Measurements from ENCODE around the gene HMX3. TPM values are rescaled to one million over a fixed set of nuclear protein-coding genes. Genes with fewer than 3 reads are reported as not detected.

HMX3 gene
- total RNA-seq, 1 experiment from 2014 or later = not detected

DNA sequence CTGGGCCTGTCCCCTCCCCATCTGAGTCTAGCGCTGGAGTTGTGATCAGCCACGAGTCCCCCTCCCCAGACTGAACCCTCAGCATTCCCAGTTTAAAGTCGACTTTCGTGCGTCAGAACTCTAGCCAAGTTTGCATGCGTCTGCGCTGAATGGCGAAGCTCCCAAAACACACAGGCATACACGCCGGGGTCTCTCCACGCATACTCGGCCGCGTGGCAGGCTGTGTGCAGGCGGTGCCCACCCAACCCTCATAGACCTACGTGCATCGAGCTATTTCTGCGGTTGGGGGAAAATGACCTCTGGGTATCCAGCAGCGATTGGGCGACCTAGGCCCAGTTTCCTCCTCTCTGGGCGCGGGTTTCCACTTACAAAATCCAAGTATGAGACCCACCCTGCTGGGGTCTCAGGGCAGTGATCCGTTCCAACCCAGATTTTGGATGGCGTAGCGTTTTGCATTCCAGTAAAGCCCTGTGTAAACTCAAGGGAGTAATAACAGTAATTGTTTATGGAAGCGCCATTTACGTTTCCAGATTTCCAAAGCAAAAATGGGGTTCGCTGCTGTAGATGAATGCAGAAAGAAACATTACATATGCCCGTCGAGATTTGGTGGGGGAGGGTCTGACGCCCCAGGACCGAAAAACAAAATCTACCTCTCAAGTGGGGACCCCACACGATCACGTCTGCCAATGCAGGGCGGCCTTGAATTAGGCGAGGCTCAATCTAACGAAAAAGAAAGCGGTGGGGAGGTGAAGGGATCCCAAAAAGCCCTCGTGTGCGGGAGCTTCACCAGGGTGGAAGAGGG is 2.0 kb upstream of the HMX3 start:
- no peak for DNase-seq (ENCODE audit: low read depth)

DNA sequence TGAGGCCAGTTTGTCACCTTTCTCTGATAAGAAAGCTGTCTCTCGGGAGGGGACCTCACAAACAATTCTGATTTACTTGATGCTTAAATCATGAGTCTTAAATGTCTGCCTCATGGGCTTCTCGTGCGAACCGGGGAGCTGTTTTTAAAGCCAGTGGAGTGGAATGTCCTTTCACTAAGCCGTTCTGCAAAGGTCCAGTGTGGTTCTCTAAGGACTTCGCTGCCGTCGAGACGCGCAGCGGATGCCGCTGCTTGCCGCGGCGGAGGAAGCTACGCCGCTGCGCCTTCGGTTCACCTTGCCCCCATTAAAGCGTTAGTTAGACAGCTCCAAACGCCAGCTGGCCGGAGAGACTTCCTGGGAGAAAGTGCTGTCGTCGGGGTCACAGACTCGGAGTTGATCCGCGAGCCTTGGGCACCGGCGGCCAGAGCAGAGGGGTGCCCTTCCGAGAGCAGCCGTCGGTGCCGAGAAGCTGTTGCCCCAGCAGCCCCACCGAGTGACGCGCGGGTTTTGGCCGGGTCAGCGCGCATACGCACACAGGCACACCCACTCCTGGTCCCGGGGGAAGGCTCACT is 1.3 kb upstream of the HMX3 start:
- no peak for DNase-seq (ENCODE audit: low read depth)

DNA sequence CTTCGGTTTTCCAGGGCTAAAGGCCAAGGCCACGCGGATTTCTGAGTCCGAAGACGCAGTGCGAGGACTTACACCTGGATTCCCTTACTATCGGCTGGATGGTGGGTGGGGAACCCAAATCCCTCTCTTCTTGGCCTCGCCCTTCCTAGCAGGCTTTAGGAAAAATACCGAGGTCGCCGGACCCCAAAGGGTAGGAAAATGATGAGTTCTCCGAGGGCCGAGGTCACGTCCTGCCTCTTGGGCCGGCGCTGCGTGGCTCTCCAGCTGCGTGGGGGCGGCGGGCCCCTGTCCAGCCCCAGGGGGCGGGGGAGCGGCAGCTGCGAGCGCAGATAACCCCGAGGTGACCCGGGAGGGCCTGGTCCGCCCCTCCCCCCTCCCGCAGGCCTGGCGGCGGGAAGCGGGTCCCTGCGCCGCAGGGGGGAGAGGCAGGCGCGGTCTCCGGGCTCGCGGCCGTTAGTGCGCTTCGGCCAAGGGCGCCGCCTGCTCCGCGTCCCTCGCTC is 805 bp upstream of the HMX3 start:
- no peak for DNase-seq (ENCODE audit: low read depth)

DNA sequence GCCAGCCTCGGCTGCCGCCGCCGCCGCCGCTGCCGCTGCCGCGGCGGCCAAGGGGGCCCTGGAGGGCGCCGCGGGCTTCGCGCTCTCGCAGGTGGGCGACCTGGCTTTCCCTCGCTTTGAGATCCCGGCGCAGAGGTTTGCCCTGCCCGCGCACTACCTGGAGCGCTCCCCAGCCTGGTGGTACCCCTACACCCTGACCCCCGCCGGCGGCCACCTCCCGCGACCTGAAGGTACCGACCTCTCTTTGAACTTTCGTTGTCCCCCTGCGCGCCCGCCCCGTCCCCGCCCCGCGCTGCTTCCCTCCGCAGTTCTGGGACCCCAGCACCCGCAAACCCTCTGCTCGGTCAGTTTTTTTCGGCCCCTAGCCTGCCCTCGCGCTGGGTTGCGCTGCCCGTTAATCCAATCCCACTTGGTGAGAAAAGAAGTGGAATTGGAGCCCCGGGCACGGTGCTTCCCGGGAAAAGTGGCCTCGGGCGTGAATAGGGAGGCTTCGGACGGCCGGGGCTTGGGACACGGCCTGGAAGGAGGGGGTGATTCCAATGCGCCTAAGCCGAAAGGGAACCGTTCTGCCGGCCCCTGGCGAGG is 543 bp downstream of the HMX3 start:
- no peak for DNase-seq (ENCODE audit: low read depth)

DNA sequence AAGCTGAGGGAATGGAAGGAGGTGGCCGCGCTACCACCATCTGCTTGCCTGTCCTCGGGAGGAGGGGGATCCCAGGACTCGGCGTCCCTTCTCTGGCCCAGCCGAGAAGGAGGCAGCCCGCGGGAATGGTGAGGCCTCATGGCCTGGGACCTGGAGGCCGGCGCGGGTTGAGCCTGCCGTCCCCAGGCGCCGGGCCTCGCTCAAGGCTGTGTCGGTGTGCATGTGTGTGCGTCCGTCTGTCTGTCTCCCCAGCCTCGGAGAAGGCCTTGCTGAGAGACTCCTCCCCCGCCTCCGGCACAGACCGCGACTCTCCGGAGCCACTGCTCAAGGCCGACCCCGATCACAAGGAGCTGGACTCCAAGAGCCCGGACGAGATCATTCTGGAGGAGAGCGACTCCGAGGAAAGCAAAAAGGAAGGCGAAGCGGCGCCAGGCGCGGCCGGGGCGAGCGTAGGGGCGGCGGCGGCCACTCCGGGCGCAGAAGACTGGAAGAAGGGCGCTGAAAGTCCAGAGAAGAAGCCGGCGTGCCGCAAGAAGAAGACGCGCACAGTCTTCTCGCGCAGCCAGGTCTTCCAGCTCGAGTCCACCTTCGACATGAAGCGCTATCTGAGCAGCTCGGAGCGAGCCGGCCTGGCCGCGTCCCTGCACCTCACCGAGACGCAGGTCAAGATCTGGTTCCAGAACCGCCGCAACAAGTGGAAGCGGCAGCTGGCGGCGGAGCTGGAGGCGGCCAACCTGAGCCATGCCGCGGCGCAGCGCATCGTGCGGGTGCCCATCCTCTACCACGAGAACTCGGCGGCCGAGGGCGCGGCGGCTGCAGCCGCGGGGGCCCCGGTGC is 1.3 kb downstream of the HMX3 start:
- DNase-seq (ENCODE audit: low read depth) = no peak

DNA sequence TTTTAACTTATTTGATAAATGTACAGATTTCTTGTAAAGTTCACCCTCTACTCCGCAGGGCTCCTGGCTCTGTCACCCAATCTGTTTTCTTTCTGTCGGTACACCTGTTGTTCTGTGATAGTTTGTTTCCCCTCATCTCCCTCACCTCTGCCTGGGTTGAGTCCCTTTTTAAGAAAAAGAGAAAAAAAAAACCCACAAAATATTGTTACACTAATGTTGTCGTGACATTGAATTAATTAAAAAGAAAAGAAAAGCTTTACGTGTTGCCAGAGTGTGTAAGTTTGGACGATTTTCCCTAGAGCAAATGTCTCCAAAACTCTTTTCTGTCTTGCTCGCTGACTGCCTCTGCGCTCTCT is 3.4 kb downstream of the HMX3 start:
- no peak for DNase-seq (ENCODE audit: low read depth)

DNA sequence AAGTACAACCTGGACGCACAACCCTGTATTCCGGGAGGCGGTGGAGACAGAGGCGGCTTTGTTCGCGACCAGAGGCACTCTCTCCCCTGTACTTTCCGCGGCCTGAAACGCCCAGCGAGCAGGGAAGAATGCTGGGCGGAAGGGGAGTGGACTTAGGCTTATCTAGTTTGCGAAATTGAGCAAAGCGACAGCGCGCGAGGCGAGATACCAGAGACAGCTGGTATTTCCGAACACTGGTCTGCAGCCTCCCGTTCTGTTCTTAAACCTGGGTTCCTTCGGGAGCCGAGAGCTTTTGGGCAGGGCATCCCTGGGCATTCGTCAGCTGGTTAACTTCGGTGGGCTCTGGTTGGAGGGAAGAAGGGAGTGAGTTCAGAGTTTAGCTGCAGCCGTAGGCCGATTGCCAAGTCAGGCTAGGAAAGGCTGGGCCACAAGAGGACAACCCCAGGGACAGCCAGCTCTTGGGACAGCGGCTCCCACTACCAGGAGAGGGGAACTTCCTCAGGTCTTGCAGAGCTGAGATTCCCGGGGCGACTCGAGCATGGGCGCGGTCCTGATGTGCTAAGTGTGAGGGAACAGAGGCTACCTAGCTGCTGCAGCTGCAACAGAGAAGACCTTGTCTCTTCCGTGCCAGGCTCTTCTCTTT is 3.9 kb downstream of the HMX3 start:
- DNase-seq (ENCODE audit: low read depth) = no peak

DNA sequence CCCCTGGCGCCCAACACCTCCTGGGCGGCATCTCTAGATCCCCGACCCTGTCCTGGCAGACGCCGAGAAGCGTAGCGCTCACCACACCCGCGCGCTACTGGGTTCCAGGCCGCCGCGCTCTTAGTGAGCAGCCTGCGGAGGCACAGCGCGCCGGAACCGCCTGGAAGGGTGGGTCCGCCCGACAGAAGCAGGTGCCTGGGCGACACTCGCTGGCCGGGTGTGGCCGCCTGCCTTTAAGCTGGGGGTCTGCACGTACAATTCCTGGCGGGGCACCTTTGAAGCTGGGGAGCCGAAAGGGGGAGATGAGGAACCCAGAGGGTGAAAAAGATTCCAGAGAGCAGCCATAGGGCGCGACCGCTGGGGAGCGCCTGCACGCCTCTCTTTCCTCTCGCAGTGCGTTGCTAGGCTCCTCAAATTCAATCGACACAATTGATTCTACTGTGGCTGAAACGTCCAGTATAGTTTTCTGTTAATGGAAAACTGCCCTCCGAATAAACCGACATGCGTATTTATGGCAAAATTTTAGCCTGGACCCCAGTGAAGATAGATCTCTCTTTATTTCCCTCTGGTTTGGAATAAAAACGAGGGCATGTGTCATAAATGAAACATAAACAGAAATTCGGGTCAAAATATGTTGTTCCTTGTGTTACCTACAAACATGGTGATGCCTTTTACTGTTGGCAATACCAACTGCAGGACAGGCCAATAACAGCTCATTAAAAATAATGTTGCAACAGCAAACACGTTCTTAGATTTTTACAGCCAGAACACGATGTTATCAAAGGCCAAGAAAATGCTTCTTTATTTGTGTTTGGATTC is 4.6 kb downstream of the HMX3 start:
- DNase-seq (ENCODE audit: low read depth) = no peak

DNA sequence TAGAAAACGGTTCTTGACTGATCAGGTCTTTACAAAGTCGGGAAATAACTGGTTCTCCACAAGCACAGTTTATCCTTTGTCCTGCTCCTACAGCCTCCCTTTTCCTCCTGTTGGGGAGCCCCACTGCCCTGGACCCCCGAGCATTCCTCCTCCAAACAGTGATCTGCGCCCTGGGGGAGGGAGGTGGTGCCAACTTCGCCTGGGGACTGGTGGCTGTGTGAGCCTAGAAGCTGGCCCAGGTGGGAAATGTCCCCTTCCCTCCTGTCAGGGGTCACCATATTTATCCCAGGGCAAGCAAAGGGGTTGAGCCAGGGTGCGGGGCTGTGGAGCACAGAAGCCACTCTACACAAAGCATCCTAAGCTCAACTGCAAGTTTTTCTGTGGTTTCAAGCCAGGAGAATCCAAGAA is 5.2 kb downstream of the HMX3 start:
- no peak for DNase-seq (ENCODE audit: low read depth)

DNA sequence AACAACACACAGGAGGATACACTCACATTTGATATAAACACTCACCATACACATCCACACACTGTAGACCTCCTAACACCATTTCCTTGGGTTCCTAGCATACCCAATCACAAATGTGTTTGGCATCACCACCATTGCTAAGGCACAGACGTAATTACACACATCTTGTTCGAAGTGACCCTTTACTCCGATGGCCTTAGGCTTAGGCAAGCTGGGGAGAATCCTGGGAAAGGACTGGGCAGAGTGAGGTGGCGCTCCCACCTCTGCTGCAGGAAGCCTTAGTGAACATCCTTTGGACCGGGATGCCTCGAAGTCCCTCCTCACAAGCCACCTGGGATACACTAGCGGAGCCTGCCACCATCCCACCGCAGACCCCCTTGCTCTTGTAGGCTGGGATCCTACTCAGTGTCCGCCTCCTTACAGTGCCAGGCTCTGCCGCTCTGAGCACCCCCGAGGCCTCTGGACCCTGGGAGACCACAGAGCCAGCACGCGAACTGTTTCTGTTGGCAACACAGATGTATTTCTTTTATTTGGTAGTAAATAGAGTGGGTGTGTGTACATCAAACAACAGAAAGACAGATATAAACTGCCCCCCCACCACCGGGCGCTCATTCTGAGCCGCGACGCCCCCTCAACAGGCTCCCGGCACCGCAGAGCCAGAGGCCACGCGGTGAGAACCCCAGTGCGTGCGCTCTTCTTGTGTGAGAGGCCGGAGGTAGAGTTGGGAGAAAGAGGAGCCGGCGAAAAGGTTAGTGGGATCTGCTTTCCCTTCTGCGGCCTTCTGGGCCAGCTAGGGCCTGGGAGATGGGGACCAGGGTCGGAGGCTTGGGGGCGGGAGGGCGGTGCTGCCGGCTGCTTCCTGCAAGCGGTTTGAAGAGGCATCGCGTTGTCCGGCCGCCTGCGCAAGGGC is 6.3 kb downstream of the HMX3 start:
- no peak for DNase-seq (ENCODE audit: low read depth)

DNA sequence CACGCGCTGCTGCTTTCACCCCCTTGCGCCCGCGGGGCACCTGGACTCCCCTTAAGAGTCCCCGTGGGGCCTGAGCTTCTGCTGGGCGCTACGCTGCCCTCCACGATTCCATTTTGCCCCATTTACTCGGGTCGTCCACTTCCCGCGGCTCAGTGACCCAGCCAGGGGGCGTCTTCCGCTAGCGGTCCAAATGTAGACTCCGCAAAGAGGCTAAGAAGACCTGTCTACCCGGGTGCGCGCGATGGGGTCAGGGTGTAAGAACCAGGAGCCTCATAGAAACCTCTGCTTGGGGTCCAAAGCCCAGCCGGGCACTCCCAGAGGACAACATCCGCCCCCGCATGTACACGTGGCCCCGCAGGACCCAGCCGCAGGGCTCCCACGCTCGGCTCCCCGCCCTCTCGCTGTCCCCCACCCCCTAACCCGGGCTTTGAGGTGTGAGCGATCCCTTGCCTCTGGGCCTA is 7.0 kb downstream of the HMX3 start:
- no peak for DNase-seq (ENCODE audit: low read depth)

DNA sequence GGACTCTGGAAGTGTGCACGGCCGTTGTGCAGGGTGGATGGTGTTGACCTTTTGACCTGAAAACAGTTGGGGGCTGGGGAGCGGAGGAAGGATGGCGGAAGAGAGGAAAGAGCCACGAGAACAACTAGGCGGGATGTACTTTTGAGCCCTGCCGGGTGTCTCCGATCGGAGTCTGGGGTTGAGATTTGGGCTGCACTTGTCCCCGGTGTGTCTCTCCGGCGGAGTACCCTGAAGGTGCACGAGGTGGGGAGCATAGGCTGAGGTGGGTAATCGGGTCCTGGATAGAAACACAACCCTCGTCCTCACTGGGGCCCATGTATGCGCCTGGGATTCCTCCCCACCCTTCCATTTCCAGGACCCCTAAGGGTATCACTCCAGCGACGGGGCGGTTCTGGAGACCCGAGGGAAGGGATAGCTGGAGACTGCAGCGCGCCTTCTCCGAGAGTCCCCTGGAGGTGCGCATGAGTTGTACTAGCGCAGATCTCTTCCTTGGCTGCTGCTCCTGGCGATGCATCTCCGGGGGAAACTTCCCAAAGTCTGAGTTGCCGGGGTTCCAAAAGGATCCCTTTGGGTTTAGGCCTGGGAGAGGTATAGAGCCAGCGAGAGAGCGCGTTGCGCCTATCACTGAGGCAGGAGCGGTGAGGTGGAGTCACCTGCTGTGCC is 7.5 kb downstream of the HMX3 start:
- no peak for DNase-seq (ENCODE audit: low read depth)

DNA sequence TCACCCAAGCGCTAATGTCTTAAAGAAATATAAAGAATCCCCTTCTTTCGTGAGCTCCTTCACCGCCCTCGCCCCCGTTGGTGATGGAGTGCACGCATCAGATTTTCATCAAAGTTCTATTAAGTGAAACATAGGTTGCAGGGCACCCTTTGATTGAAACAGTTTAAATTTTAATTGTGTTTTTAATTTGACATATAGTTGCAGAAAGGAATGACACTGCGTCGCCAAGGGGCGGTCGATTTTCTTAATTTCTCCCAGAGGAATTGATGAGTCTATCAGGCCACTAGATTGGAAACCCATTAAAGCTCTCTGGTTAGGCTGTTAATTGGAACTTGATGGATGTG is 8.0 kb downstream of the HMX3 start:
- no peak for DNase-seq (ENCODE audit: low read depth)

DNA sequence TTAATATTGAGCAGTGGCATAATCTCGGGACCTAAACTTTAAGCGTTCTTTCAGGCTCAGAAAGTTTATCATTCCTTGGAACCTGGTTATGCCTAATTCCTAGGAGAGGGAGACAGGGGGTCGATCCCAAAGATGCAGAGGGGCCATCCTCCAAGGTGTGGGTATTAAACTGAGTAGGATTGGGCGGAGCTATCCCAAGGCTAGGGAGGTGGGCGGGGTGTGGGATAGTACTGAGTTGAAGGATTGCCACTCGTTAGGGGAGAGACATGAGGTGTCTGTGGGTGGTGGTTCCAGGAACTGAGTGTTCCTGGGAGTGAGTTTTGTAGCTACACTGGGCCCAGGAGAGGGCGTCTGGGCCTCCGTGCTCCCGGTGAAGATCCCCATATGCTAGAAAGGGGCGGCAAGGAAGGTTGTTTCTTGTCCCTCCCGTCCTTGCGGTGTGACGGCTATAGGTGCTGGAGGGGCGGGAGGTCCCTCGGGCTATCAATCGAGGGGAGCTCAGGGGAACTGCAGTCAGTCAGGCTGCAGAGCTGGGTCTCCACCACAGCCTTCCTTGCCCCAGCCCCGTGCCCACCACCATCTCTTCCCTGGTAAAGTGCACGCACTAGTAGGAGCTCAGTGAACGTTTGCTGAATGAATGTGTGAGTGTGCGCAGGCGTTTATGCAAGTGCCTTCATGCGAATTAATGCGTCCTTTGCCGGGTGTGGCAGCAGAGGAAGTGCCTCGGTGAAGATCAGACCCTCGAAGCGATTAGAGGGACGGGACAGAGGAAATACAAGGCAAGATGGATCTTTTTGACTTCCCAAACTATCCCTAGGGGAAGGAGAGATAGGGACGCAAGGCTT is 9.1 kb downstream of the HMX3 start:
- peak; percentile 21 for DNase-seq (ENCODE audit: low read depth)

DNA sequence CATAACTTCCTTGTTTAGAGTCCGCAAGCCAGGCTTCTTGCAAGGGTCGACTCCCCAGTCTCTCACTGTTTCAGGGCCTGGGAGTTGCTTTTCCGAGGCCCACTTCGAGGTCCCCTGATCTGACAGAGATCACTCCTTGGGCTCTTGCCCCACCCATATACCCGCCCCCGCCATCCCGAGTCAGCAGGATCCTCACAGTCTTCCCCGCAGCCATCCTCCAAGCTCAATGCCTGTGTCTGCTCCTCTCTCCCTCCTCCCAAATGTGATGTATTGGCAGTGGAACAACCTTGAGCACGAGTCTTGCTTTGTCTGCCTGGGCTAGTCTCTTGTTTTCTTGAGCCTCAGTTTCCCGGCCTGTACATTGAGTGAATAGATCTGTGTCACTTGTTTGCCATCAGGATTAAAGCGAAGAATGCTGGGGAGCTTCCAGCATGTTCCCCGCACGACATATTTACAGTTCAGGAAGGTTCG is 9.8 kb downstream of the HMX3 start:
- no peak for DNase-seq (ENCODE audit: low read depth)

DNA sequence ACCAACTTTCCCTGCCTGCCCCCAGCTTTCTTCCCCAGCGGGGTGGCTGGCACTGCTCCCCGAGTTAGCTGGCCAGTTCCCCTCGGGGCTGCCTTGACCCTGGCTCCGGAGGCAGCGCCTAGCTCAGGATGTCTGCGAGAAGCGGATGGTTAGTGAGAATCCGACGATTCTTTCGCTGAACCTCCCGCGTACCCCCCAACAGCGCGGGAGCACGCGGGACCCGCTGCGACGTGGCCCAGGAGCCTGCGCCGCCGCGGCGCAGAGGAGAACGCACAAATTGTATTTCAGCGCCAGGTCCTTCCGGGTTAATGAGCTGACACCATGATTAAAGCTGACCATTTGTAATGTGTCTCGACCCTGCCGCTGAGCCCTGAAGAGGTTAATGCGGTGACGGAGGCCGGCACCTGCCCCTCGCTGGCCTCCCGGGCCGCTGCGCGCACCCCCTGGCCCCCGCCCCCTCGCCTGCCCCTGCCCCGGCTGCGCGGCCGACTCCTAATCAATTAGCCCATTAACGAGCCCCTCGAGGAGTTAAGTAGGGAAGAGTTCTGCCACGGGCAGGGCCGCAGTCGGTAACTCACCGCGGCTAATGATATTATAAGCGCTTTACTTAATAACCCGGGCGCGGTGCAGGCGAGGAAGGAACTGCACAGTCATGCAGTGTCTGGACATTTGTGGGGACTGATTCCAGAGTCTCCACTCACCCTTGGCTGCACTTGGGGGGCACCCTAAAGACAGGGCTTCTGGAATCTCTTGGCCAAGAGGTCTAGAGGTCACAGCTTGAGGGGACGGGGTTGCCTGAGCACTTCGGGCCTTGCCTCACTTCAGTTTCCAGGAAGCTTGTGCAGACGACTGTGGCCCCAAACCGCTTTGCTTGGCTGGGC is 10.5 kb downstream of the HMX3 start:
- DNase-seq (ENCODE audit: low read depth) = no peak
